HG03196 (cell line): ENCODE data around the gene SSX7.
"Not testable (repeated sequence)": the region's sequence is repeated elsewhere in the genome, so short reads cannot be mapped to it uniquely, and the experiment has no call there.

ENCODE experiments used
- ATAC-seq: cut with Tn5 transposase; IDR thresholded peaks from one replicate; pipeline ENCODE4 v1.9.1; 2021; ENCODE audit not compliant: unreplicated experiment

SSX7 gene

GRCh38 chrX:52654800-52655199 lies at the start of gene SSX7:
TSS of gene SSX7 (minus strand) at chrX:52654900. CDS start at chrX:52653472, 1,428 bp downstream.
- ATAC-seq = not testable (repeated sequence)

GRCh38 chrX:52692034-52692433 lies 37.3 kb upstream of the SSX7 start:
- ATAC-seq = not testable (repeated sequence)

- not testable (repeated sequence) for ATAC-seq
Observed at GRCh38 chrX:52662218-52662617, 7.5 kb upstream of the SSX7 start.

- ATAC-seq = not testable (repeated sequence)
Observed at GRCh38 chrX:52655475-52655874, 775 bp upstream of the SSX7 start.

GRCh38 chrX:52650676-52651075 lies 4.0 kb downstream of the SSX7 start:
- ATAC-seq = not testable (repeated sequence)

GRCh38 chrX:52648956-52649355 lies 5.7 kb downstream of the SSX7 start:
- ATAC-seq = not testable (repeated sequence)

- ATAC-seq = not testable (repeated sequence)
Observed at GRCh38 chrX:52628483-52628882, 26.2 kb downstream of the SSX7 start.

- not testable (repeated sequence) for ATAC-seq
Observed at GRCh38 chrX:52620661-52621060, 34.0 kb downstream of the SSX7 start.

GRCh38 chrX:52608961-52609360 lies 45.7 kb downstream of the SSX7 start:
- ATAC-seq = no peak

- not testable (repeated sequence) for ATAC-seq
Observed at GRCh38 chrX:52603151-52603550, 51.5 kb downstream of the SSX7 start.

GRCh38 chrX:52598886-52599285 lies 55.8 kb downstream of the SSX7 start:
- no peak for ATAC-seq

GRCh38 chrX:52594658-52595057 lies 60.0 kb downstream of the SSX7 start:
- no peak for ATAC-seq
